HUES6 (cell line): Measurements from ENCODE around the gene MXI1.
A peak's percentile ranks its signal among the peaks of the same experiment; 100 is the strongest.
"Not testable (repeated sequence)": the region's sequence is repeated elsewhere in the genome, so short reads cannot be mapped to it uniquely, and the experiment has no call there.

Source experiments
- H3K27ac ChIP-seq: 2 replicates; pipeline ENCODE4 v1.7.0; 2013; ENCODE audit warnings: low read depth, mild to moderate bottlenecking, low read length, inconsistent platforms
- H3K27me3 ChIP-seq: 2 replicates; pipeline ENCODE4 v1.6.1; 2013; ENCODE audit warnings: low read length; ENCODE audit not compliant: control insufficient read depth, insufficient read depth
- H3K36me3 ChIP-seq: 2 replicates; pipeline ENCODE4 v1.6.1; 2013; ENCODE audit warnings: low read length; ENCODE audit not compliant: control insufficient read depth, insufficient read depth
- H3K4me1 ChIP-seq: 2 replicates; pipeline ENCODE4 v1.6.1; 2013; ENCODE audit warnings: low read length; ENCODE audit not compliant: control insufficient read depth, insufficient read depth
- H3K4me3 ChIP-seq: 2 replicates; pipeline ENCODE4 v1.5.1; 2013; ENCODE audit warnings: low read depth, low read length
- H3K9ac ChIP-seq: one replicate; pipeline ENCODE4 v1.6.1; 2013; ENCODE audit warnings: mild to moderate bottlenecking, low read length
- H3K9me3 ChIP-seq: 2 replicates; pipeline ENCODE4 v1.6.1; 2013; ENCODE audit warnings: low read depth, low read length; ENCODE audit not compliant: control insufficient read depth, insufficient read depth

The MXI1 gene

GRCh38 chr10:110324201-110324804, 116.9 kb downstream of the MXI1 start:
- Histone ChIP-seq H3K36me3 (no peaks in the 10 kb centered on the region), H3K27me3 (no peaks in the 10 kb centered on the region), H3K4me3 (no peak overlapping the region), H3K27ac (no peak overlapping the region), H3K4me1 (peaks cover 4% of the 10 kb centered on the region; the same call in 1 of the 2 replicates), H3K9ac (no peak overlapping the region), H3K9me3 (peaks cover 26% of the 10 kb centered on the region)

- Histone ChIP-seq H3K9me3 (peaks cover 32% of the 10 kb centered on the region), H3K36me3 (no peaks in the 10 kb centered on the region), H3K9ac (no peak overlapping the region), H3K4me1 (no peaks in the 10 kb centered on the region), H3K4me3 (no peak overlapping the region), H3K27ac (no peak overlapping the region), H3K27me3 (no peaks in the 10 kb centered on the region)
These were observed 117.4 kb downstream of the MXI1 start for GRCh38 chr10:110324805-110325280.

- H3K9ac ChIP-seq, result no peak overlapping the region
- H3K27ac ChIP-seq, result no peak overlapping the region
- H3K4me3 ChIP-seq, result no peak overlapping the region
These were observed 119.1 kb downstream of the MXI1 start for GRCh38 chr10:110326351-110327032.

GRCh38 chr10:110327262-110327914, 120.0 kb downstream of the MXI1 start:
- H3K4me3 ChIP-seq, result no peak overlapping the region
- no peak overlapping the region for H3K27ac ChIP-seq
- H3K27me3 ChIP-seq, result no peaks in the 10 kb centered on the region
- peaks cover 42% of the 10 kb centered on the region for H3K9me3 ChIP-seq
- H3K36me3 ChIP-seq, result no peaks in the 10 kb centered on the region
- no peak overlapping the region for H3K9ac ChIP-seq
- no peaks in the 10 kb centered on the region for H3K4me1 ChIP-seq

More at GRCh38 chr10:110326351-110327032, 119.1 kb downstream of the MXI1 start:
- Histone ChIP-seq H3K36me3 (no peaks in the 10 kb centered on the region), H3K9me3 (peaks cover 43% of the 10 kb centered on the region), H3K27me3 (no peaks in the 10 kb centered on the region), H3K4me1 (no peaks in the 10 kb centered on the region)

GRCh38 chr10:110330675-110331074, 123.3 kb downstream of the MXI1 start:
- peaks cover 40% of the 10 kb centered on the region for H3K9me3 ChIP-seq

GRCh38 chr10:110331226-110331795, 123.9 kb downstream of the MXI1 start:
- H3K9me3 ChIP-seq, result peaks cover 40% of the 10 kb centered on the region
- H3K4me3 ChIP-seq, H3K9ac ChIP-seq: not testable (repeated sequence)

More at GRCh38 chr10:110330675-110331074, 123.3 kb downstream of the MXI1 start:
- peaks cover 4% of the 10 kb centered on the region for H3K4me1 ChIP-seq
- no peak overlapping the region for H3K27ac ChIP-seq
- no peak overlapping the region for H3K4me3 ChIP-seq
- H3K27me3 ChIP-seq, result no peaks in the 10 kb centered on the region
- H3K9ac ChIP-seq, result no peak overlapping the region
- no peaks in the 10 kb centered on the region for H3K36me3 ChIP-seq

GRCh38 chr10:110334061-110334656, 126.8 kb downstream of the MXI1 start:
- Histone ChIP-seq H3K27me3 (no peaks in the 10 kb centered on the region), H3K9me3 (peaks cover 32% of the 10 kb centered on the region), H3K36me3 (no peaks in the 10 kb centered on the region), H3K27ac (no peak overlapping the region), H3K4me1 (peaks cover 16% of the 10 kb centered on the region), H3K4me3 (no peak overlapping the region), H3K9ac (no peak overlapping the region)

More at GRCh38 chr10:110331226-110331795, 123.9 kb downstream of the MXI1 start:
- H3K27ac ChIP-seq, H3K27me3 ChIP-seq, H3K36me3 ChIP-seq: not testable (repeated sequence)
- peaks cover 11% of the 10 kb centered on the region for H3K4me1 ChIP-seq

- peaks cover 21% of the 10 kb centered on the region for H3K9me3 ChIP-seq
- 0 out of 2 replicates have a peak overlapping the region, but pooled peaks have one; percentile 38 for H3K27ac ChIP-seq
- no peak overlapping the region for H3K9ac ChIP-seq
- no peaks in the 10 kb centered on the region for H3K36me3 ChIP-seq
- H3K4me1 ChIP-seq, result peaks cover 16% of the 10 kb centered on the region
- H3K27me3 ChIP-seq, result no peaks in the 10 kb centered on the region
- no peak overlapping the region; the same call in 1 of the 2 replicates for H3K4me3 ChIP-seq
These were observed 128.1 kb downstream of the MXI1 start for GRCh38 chr10:110335314-110336064.

GRCh38 chr10:110336111-110336721, 128.8 kb downstream of the MXI1 start:
- H3K36me3 ChIP-seq, result no peaks in the 10 kb centered on the region
- no peak overlapping the region for H3K27ac ChIP-seq
- H3K9me3 ChIP-seq, result peaks cover 14% of the 10 kb centered on the region
- H3K9ac ChIP-seq, result no peak overlapping the region
- H3K4me1 ChIP-seq, result peaks cover 16% of the 10 kb centered on the region
- H3K27me3 ChIP-seq, result no peaks in the 10 kb centered on the region
- H3K4me3 ChIP-seq, result 0 out of 2 replicates have a peak overlapping the region, but pooled peaks have one; percentile 16
